GM12801 (cell line): Measurements from ENCODE around the gene STIMATE.

Experiments used
- CTCF ChIP-seq: IDR thresholded peaks from one replicate; pipeline ENCODE4 v1.5.1; 2011; ENCODE audit warnings: control low read depth; ENCODE audit not compliant: insufficient read length; ENCODE audit errors: extremely low read depth

The STIMATE gene

GRCh38 chr3:52854013-52854412 is 43.3 kb downstream of the STIMATE start:
- no peak for TF ChIP-seq CTCF

DNA sequence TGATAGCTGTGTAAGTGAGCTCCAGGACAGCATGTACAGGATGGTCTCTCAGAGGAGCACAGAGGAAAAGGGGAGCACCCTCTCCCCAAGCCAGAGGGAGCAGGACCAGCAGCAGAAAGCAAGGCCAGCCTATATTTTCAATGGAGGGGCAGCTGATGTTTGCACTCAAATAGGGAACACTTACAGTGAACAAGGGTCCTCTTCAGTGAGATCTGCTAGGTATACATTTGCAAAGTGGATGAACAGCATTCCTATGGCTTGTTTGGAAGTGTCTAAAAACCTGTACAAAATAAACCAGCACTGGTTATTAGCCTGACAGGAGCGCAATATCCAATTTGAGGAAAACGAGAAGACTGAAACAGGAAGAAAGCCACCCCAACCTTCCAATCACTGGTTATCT is 44.9 kb downstream of the STIMATE start:
- TF ChIP-seq CTCF, result no peak

GRCh38 chr3:52851348-52851747 is 46.0 kb downstream of the STIMATE start:
- TF ChIP-seq CTCF, result no peak

GRCh38 chr3:52849656-52850055 is 47.7 kb downstream of the STIMATE start:
- no peak for TF ChIP-seq CTCF

GRCh38 chr3:52848617-52849016 is 48.7 kb downstream of the STIMATE start:
- no peak for TF ChIP-seq CTCF

DNA sequence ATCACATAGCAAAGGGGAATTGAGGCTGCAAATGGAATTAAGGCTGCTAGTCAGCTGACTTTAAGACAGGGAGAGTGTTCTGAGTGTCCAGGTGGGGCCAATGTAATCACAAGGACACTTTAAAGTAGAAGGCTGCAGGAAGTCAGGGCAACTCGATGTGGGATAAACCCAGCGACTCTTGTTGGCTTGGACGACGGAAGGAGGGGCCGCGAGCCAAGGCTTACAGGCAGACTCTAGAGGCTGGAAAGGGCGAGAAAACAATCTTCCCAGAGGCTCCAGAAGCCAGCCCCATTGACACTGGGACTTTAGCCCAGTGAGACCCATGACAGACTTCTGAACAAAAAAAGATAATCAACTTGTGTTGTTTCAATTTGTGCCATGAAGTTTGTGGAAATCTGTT is 49.6 kb downstream of the STIMATE start:
- TF ChIP-seq CTCF, result no peak

DNA sequence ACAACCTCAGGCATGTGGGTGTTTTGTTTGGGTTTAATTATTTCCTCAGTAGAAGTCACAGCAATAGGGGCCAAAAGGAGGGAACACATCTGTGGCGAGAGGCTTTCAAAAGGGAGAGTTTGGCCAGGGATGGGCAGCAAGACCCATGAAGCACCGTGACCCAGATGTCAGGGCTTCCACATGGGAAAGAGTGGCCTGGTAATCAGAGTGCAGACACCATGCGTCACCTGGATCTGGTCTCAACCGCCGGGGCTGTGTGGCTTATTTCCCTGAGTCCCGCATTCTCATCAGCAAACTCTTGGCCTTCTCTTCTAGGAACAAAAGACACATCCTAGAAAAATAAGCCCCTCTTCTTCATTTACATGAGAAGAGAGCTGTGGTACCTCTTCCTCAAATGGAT is 50.1 kb downstream of the STIMATE start:
- no peak for TF ChIP-seq CTCF

DNA sequence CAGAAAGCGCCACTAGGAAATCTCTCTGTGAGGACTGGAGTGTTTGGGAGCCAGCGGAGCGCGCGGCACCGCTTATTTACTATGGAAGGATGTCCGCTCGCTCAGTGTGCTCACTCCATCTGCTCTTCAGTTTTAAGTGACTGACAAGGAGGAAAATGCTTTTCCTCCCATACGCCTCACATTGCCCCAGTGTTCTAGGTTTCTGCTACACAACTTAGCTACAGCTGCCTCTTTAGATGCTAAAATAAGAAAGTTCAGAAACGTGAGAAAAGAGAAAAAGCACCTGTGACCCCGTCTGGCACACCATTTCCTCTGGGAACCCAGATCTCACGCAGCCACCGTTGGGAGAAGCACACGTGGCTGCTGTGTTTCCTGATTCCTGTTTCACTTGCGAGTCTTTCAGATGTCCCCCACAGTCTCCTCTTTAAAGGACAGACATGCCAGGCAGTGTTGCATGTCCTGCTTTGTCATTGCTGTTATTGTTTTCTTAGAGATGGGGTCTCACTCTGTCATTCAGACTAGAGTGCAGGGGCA is 50.8 kb downstream of the STIMATE start:
- no peak for TF ChIP-seq CTCF
